PC-9 (cell line): ENCODE data around the gene IVL. TPM values are rescaled to one million over a fixed set of nuclear protein-coding genes. Genes with fewer than 3 reads are reported as not detected.

Source experiments
- BruUV-seq: library from RNA; stranded (reverse); fragments of 400-500 nt; replicated peaks from 2 replicates; lab custom pipeline; 2021; lab: Mats Ljungman, UMichigan
- CTCF ChIA-PET: fragments of 300-600 bp; sonication (Branson Sonifier 250); formaldehyde crosslinking; loops from one replicate; lab custom pipeline; 2022; ENCODE audit warnings: antibody characterized with exemption; lab: Charles Lee
- POLR2A ChIA-PET: fragments of 300-600 bp; sonication (Branson Sonifier 250); formaldehyde crosslinking; loops from one replicate; lab custom pipeline; 2022; ENCODE audit warnings: antibody characterized with exemption; ENCODE audit not compliant: unreplicated experiment; lab: Charles Lee
- DNase-seq, 2 experiments: peaks; one replicate each; pipeline versions ENCODE4 v3.0.0 to v3.0.0-alpha.2; 2015 to 2022; ENCODE audit warnings: mixed read lengths in 1 of 2
- H2AFZ ChIP-seq: fragments of 200-600 bp; sonication (generic); 2 replicates; pipeline ENCODE4 v1.8.1; 2017; ENCODE audit warnings: antibody characterized with exemption
- H3F3A ChIP-seq: fragments of 200-600 bp; sonication (generic); 2 replicates; pipeline ENCODE4 v1.8.1; 2017; ENCODE audit warnings: antibody characterized with exemption, mild to moderate bottlenecking, low read depth; ENCODE audit not compliant: insufficient read depth
- H3K27ac ChIP-seq: fragments of 200-600 bp; sonication (generic); 2 replicates; pipeline ENCODE4 v1.6.1; 2016; ENCODE audit warnings: mixed run types
- H3K27me3 ChIP-seq: fragments of 200-600 bp; sonication (generic); 2 replicates; pipeline ENCODE4 v1.6.1; 2016; ENCODE audit warnings: low read depth, mixed run types; ENCODE audit not compliant: insufficient read depth
- H3K36me3 ChIP-seq: fragments of 200-600 bp; sonication (generic); 2 replicates; pipeline ENCODE4 v1.6.1; 2016; ENCODE audit warnings: low read depth, mixed run types
- H3K4me1 ChIP-seq: fragments of 200-600 bp; sonication (generic); replicated peaks from 2 replicates; pipeline ENCODE4 v1.6.1; 2016; ENCODE audit warnings: mixed run types; ENCODE audit not compliant: insufficient read depth
- H3K4me2 ChIP-seq: fragments of 200-600 bp; sonication (generic); 2 replicates; pipeline ENCODE4 v1.6.1; 2017; ENCODE audit warnings: mixed run types
- H3K4me3 ChIP-seq: fragments of 200-600 bp; sonication (generic); 2 replicates; pipeline ENCODE4 v1.6.1; 2016; ENCODE audit warnings: mixed run types
- H3K79me2 ChIP-seq: fragments of 200-600 bp; sonication (generic); 2 replicates; pipeline ENCODE4 v1.6.1; 2017; ENCODE audit warnings: low read depth, mixed run types
- H3K9me2 ChIP-seq: fragments of 200-600 bp; sonication (generic); 2 replicates; pipeline ENCODE4 v1.8.1; 2017; ENCODE audit warnings: mild to moderate bottlenecking; ENCODE audit not compliant: insufficient read depth
- H3K9me3 ChIP-seq: fragments of 200-600 bp; sonication (generic); 2 replicates; pipeline ENCODE4 v1.8.1; 2016; ENCODE audit warnings: low read depth; ENCODE audit not compliant: insufficient read depth
- H4K20me1 ChIP-seq: fragments of 200-600 bp; sonication (generic); 2 replicates; pipeline ENCODE4 v1.8.1; 2017; ENCODE audit not compliant: insufficient read depth
- CTCF ChIP-seq: fragments of 200-600 bp; sonication (generic); conservative IDR thresholded peaks from 2 replicates; pipeline ENCODE4 v1.6.1; 2017; ENCODE audit warnings: mixed run types, antibody characterized with exemption, mild to moderate bottlenecking, moderate library complexity
- EZH2 ChIP-seq: fragments of 200-600 bp; sonication (generic); IDR thresholded peaks from 2 replicates; pipeline ENCODE4 v1.8.0; 2017; ENCODE audit warnings: antibody characterized with exemption, low read depth
- intact Hi-C: fragments of 100-400 bp; cut with micrococcal nuclease; formaldehyde crosslinking; loops from one replicate; pipeline ENCODE4 v1.10.0; 2022; ENCODE audit not compliant: unreplicated experiment
- total RNA-seq: library from RNA; stranded (reverse); gene quantifications from 2 replicates; pipeline ENCODE4 v1.2.3, GENCODE V29; 2021

IVL gene
- total RNA-seq, 1 experiment from 2014 or later, result not detected

- H2AFZ ChIP-seq, result no peak overlapping the region
- no peaks in the 10 kb centered on the region for H3K27me3 ChIP-seq
- H3K79me2 ChIP-seq, result no peaks in the 10 kb centered on the region
- H3K9me2 ChIP-seq, result no peaks in the 10 kb centered on the region
- no peak overlapping the region for H3K27ac ChIP-seq
- ChIA-PET CTCF (no interaction called here), POLR2A (no interaction called here)
- BruUV-seq, result no TSS peak
- no peaks in the 10 kb centered on the region for H3F3A ChIP-seq
- DNase-seq, result no peak
- no peak overlapping the region for H3K4me3 ChIP-seq
- no peak overlapping the region for H3K4me2 ChIP-seq
- H3K9me3 ChIP-seq, result no peaks in the 10 kb centered on the region
- TF ChIP-seq CTCF, result no peak
- TF ChIP-seq EZH2, result no peak
- H3K36me3 ChIP-seq, result no peaks in the 10 kb centered on the region
- intact Hi-C loops, result no loop called here
- 0 out of 2 replicates have a peak, but pooled peaks cover 8% of the 10 kb centered on the region for H3K4me1 ChIP-seq
- no peaks in the 10 kb centered on the region for H4K20me1 ChIP-seq
Measured at GRCh38 chr1:152879559-152880198, 28.7 kb upstream of the IVL start.

- no peak overlapping the region for H2AFZ ChIP-seq
- intact Hi-C loops, result no loop called here
- TF ChIP-seq CTCF, result no peak
- TF ChIP-seq EZH2, result no peak
- H3K27me3 ChIP-seq, result no peaks in the 10 kb centered on the region
- H3F3A ChIP-seq, result no peaks in the 10 kb centered on the region
- no peaks in the 10 kb centered on the region for H3K9me3 ChIP-seq
- BruUV-seq, result no TSS peak
- no peak overlapping the region for H3K27ac ChIP-seq
- no peak overlapping the region for H3K4me3 ChIP-seq
- no peak for DNase-seq
- no peaks in the 10 kb centered on the region for H3K79me2 ChIP-seq
- H4K20me1 ChIP-seq, result no peaks in the 10 kb centered on the region
- H3K4me1 ChIP-seq, result 0 out of 2 replicates have a peak, but pooled peaks cover 9% of the 10 kb centered on the region
- CTCF ChIA-PET, result no interaction called here
- no peaks in the 10 kb centered on the region for H3K36me3 ChIP-seq
- POLR2A ChIA-PET, result no interaction called here
- H3K9me2 ChIP-seq, result no peaks in the 10 kb centered on the region
- H3K4me2 ChIP-seq, result no peak overlapping the region
Measured at GRCh38 chr1:152880316-152880715, 28.0 kb upstream of the IVL start.

GRCh38 chr1:152880907-152881306 lies 27.4 kb upstream of the IVL start:
- TF ChIP-seq CTCF, result no peak
- no peak for TF ChIP-seq EZH2
- intact Hi-C loops, result no loop called here
- Histone ChIP-seq H3K9me2 (no peaks in the 10 kb centered on the region), H3K27me3 (no peaks in the 10 kb centered on the region), H2AFZ (no peak overlapping the region), H3K4me2 (no peak overlapping the region), H3K4me1 (0 out of 2 replicates have a peak, but pooled peaks cover 9% of the 10 kb centered on the region), H3K9me3 (no peaks in the 10 kb centered on the region), H3K27ac (no peak overlapping the region), H3K36me3 (no peaks in the 10 kb centered on the region), H4K20me1 (no peaks in the 10 kb centered on the region), H3K4me3 (no peak overlapping the region), H3K79me2 (no peaks in the 10 kb centered on the region), H3F3A (no peaks in the 10 kb centered on the region)
- BruUV-seq, result no TSS peak
- DNase-seq, result no peak
- ChIA-PET CTCF (no interaction called here), POLR2A (no interaction called here)
